Stimulated activated naive CD8-positive, alpha-beta T cell treated with anti-CD3 and anti-CD28 coated beads, Interleukin-15, Interleukin-2, amounts not matched to agents 100 ng/mL and 50 ng/mL, for 24 hours (primary cell): Measurements from ENCODE around the gene ZCCHC2.

Experiments used
- H3K27ac Mint-ChIP-seq: one replicate; pipeline ENCODE4 v1.8.0; 2021; ENCODE audit warnings: mild to moderate bottlenecking, mixed read lengths
- H3K27me3 Mint-ChIP-seq: one replicate; pipeline ENCODE4 v1.8.0; 2021; ENCODE audit warnings: mixed read lengths
- H3K36me3 Mint-ChIP-seq: one replicate; pipeline ENCODE4 v1.8.0; 2021; ENCODE audit warnings: low read depth, mixed read lengths
- H3K4me1 Mint-ChIP-seq: one replicate; pipeline ENCODE4 v1.8.0; 2021; ENCODE audit warnings: low read depth, mixed read lengths
- H3K4me3 Mint-ChIP-seq: one replicate; pipeline ENCODE4 v1.8.0; 2021; ENCODE audit warnings: mild to moderate bottlenecking, mixed read lengths
- H3K9me3 Mint-ChIP-seq: one replicate; pipeline ENCODE4 v1.8.0; 2021; ENCODE audit warnings: mixed read lengths

ZCCHC2 gene

DNA sequence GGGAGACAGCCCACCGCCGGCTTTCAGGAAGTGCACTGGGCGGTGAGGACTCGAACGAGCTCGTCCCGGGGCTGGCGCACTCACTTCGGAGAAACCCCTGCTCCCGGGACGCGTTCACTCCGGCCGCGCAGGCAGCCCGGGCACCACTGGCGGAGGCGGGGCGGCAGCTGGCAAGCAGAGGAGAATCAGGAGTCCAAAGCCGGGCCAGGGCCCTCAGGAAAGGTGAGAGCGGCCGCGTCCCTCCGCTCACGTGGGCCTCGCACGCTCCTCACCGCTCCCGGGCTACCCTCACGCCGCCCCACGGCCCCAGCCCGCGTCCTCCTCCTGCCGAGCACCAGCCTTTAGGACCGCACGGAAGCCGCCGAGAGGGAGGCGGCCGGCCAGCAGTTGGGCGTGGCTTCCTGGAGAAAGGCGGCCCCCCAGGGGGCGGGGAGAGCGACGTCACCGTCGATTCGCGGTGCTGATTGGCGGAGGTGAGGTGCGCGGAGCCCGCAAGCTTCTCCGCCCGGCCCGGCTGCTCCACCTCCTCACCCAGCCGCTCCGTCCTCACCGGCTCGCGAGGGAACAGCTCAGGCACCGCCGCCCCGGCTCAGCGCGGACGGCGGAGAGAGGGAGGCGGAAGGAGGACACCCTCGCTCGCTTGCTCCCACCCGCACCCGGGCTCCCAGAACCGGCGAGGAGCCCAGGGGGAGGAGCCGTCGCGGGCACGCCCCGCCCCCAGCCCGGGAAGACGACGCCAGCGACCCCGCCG is at the start of gene ZCCHC2:
ZCCHC2 (plus strand) TSS at position 522 of the 751 bp plus-strand sequence. CDS start 400 bp downstream, outside the sequence.
- Mint-ChIP-seq H3K4me3 (peak within 1 kb of the TSS; percentile 93), H3K36me3 (peaks cover 17% of the 10 kb centered on the region), H3K27ac (peak within 1 kb of the TSS; percentile 80), H3K4me1 (peaks cover 30% of the 10 kb centered on the region), H3K9me3 (no peaks in the 10 kb centered on the region), H3K27me3 (no peaks in the 10 kb centered on the region)

DNA sequence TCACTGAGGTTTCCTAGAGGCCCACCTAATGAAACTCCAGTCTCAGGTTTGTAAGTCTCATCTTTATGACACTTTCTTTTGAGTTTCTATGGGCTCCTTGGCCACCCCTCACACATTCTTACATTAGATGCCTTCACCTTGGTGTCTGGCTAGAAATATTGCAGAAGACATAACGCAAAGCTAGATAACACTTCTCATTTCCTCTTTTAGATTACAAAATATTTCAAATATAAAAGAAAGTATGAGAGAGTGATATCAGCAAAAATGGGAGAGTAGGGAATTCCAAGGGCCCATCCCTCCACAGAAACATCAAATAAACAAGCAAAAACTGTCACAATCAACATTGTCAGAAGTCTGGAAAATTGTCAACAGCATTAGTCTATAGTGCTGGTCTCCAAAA is 43.3 kb upstream of the ZCCHC2 start:
- Mint-ChIP-seq H3K4me3 (no peak overlapping the region), H3K36me3 (no peaks in the 10 kb centered on the region), H3K9me3 (peaks cover 31% of the 10 kb centered on the region), H3K27ac (no peak overlapping the region), H3K27me3 (peaks cover 24% of the 10 kb centered on the region), H3K4me1 (no peaks in the 10 kb centered on the region)

- Mint-ChIP-seq H3K27ac (no peak overlapping the region), H3K9me3 (peaks cover 31% of the 10 kb centered on the region), H3K4me1 (peaks cover 5% of the 10 kb centered on the region), H3K36me3 (no peaks in the 10 kb centered on the region), H3K4me3 (no peak overlapping the region), H3K27me3 (peaks cover 29% of the 10 kb centered on the region)
These were observed 41.9 kb upstream of the ZCCHC2 start for GRCh38 chr18:62480927-62481326.

- Mint-ChIP-seq H3K9me3 (peaks cover 24% of the 10 kb centered on the region), H3K4me1 (peaks cover 13% of the 10 kb centered on the region), H3K27ac (no peak overlapping the region), H3K4me3 (no peak overlapping the region), H3K27me3 (peaks cover 16% of the 10 kb centered on the region), H3K36me3 (no peaks in the 10 kb centered on the region)
These were observed 37.9 kb upstream of the ZCCHC2 start for GRCh38 chr18:62484941-62485340.

- no peaks in the 10 kb centered on the region for H3K36me3 Mint-ChIP-seq
- peaks cover 16% of the 10 kb centered on the region for H3K27me3 Mint-ChIP-seq
- no peak overlapping the region for H3K27ac Mint-ChIP-seq
- peaks cover 13% of the 10 kb centered on the region for H3K4me1 Mint-ChIP-seq
- H3K9me3 Mint-ChIP-seq, result peaks cover 16% of the 10 kb centered on the region
- H3K4me3 Mint-ChIP-seq, result no peak overlapping the region
These were observed 37.1 kb upstream of the ZCCHC2 start for GRCh38 chr18:62485684-62486083.

- H3K36me3 Mint-ChIP-seq, result no peaks in the 10 kb centered on the region
- H3K27ac Mint-ChIP-seq, result no peak overlapping the region
These were observed 36.4 kb upstream of the ZCCHC2 start for GRCh38 chr18:62486290-62486964.

GRCh38 chr18:62487161-62487560 is 35.7 kb upstream of the ZCCHC2 start:
- H3K36me3 Mint-ChIP-seq, result no peaks in the 10 kb centered on the region

More at GRCh38 chr18:62486290-62486964, 36.4 kb upstream of the ZCCHC2 start:
- Mint-ChIP-seq H3K4me3 (no peak overlapping the region), H3K27me3 (peaks cover 16% of the 10 kb centered on the region), H3K9me3 (peaks cover 10% of the 10 kb centered on the region), H3K4me1 (peaks cover 13% of the 10 kb centered on the region)

GRCh38 chr18:62490967-62491695 is 31.7 kb upstream of the ZCCHC2 start:
- no peak overlapping the region for H3K27ac Mint-ChIP-seq

More at GRCh38 chr18:62487161-62487560, 35.7 kb upstream of the ZCCHC2 start:
- Mint-ChIP-seq H3K4me3 (no peak overlapping the region), H3K4me1 (peaks cover 13% of the 10 kb centered on the region), H3K27ac (no peak overlapping the region), H3K27me3 (peaks cover 23% of the 10 kb centered on the region), H3K9me3 (peaks cover 3% of the 10 kb centered on the region)

DNA sequence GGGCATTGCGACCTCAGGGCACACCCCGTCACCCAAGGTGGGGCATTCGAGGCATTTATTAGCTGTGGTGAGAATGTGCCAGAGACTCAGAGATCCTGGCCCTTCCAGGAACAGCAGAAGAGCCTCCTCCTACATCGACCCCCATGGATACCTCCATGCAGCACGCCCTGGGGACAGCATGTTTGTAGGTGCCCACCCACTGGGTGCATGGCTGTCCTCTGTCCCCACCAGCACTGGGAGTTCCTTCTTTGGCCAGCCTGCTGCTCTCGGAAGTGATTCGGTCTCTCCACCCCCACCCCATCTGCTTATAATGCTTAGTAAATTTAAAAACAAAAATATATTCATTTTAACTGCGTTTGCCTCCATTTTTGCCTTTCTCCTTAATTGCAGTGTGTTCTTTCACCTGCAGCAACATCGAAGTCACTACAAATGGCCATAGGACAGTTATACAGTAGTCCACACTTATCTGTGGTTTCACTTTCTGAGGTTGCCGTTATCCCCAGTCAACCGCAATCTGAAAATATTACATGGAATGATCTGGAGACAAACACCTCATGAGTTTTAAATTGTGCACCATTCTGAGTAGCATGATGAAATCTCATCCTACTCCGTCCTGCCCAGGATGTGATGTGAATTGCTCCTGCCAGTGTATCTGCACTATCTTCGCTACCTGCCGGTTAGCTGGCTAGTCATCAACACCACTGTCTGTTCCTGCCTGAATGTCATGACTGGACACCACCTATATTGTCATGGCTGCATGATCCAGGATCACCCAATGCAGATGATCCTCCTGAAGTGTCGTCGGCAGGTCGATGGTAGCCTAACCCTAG is 29.6 kb upstream of the ZCCHC2 start:
- Mint-ChIP-seq H3K27me3 (peaks cover 10% of the 10 kb centered on the region), H3K4me3 (no peak overlapping the region)

More at GRCh38 chr18:62490967-62491695, 31.7 kb upstream of the ZCCHC2 start:
- Mint-ChIP-seq H3K4me3 (no peak overlapping the region), H3K27me3 (peaks cover 7% of the 10 kb centered on the region), H3K36me3 (no peaks in the 10 kb centered on the region), H3K4me1 (peaks cover 5% of the 10 kb centered on the region), H3K9me3 (no peaks in the 10 kb centered on the region)

DNA sequence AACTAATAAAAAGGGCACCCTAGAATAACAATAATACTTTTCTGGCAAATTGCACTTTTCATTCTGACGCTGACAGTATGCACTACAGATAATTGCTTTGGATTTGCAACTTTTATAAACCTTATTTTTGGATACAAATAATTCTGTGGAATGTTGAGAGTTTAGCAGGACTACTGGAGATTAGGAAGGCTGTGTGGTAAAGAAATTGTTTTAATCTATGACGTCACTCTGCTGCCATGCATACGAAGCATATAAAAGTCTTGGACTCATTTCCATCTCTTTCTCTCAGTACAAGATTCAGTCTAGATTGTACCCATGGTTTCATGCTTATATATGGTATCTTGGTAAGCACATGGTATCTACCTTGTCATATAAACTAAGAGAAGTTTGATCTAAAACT is 28.1 kb upstream of the ZCCHC2 start:
- H3K27ac Mint-ChIP-seq, result no peak overlapping the region
- no peaks in the 10 kb centered on the region for H3K36me3 Mint-ChIP-seq
- no peaks in the 10 kb centered on the region for H3K9me3 Mint-ChIP-seq
- no peak overlapping the region for H3K4me3 Mint-ChIP-seq
- H3K27me3 Mint-ChIP-seq, result peaks cover 10% of the 10 kb centered on the region
- H3K4me1 Mint-ChIP-seq, result no peaks in the 10 kb centered on the region

More for the DNA sequence above, 29.6 kb upstream of the ZCCHC2 start:
- Mint-ChIP-seq H3K9me3 (no peaks in the 10 kb centered on the region), H3K36me3 (no peaks in the 10 kb centered on the region), H3K27ac (no peak overlapping the region), H3K4me1 (no peaks in the 10 kb centered on the region)

DNA sequence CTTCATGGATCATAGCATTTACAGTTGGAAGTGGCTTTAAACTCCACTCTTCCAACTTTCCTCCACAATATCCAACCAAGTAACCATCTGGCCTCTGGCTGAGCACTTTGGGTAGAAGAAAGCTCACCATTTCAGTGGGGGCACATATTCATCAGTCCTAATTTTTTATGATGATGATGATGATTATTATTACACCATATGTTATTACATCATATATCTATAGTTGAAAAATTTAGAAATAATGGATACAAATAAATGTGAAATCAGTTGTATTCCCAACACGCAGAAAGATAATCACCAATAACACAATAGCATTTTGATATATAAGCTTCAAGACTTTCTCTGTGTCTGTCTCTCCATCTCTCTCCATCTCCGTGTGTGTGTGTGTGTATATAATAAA is 26.6 kb upstream of the ZCCHC2 start:
- Mint-ChIP-seq H3K4me3 (no peak overlapping the region), H3K27me3 (peaks cover 10% of the 10 kb centered on the region), H3K27ac (no peak overlapping the region), H3K36me3 (no peaks in the 10 kb centered on the region), H3K4me1 (no peaks in the 10 kb centered on the region), H3K9me3 (no peaks in the 10 kb centered on the region)

DNA sequence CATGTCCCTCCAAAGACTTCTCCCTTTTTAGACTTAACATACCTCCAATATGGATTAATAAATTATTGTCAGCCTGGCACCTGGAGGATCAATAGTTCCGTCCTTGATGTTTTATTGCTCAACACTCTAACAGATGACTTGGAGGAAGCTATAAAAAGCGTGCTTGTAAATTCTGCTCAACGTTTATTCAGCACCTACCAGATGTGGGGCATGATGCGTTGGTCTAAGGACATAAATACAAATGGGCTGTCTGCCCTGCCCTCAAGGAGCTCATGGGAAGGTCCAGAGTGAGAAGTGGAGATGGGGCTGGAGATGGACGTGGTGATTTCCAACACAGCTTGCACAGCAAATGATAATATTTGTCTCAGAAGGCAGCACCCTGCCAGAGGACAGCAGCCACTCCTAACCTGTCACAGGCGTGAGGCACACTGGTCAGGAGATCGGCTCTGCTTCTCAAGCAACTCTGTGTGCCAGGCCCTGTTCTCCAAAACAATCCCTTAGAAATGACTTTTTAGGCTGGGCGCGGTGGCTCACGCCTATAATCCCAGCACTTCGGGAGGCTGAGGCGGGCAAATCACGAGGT is 25.5 kb upstream of the ZCCHC2 start:
- no peaks in the 10 kb centered on the region for H3K4me1 Mint-ChIP-seq
- no peaks in the 10 kb centered on the region for H3K9me3 Mint-ChIP-seq
- H3K4me3 Mint-ChIP-seq, result no peak overlapping the region
- H3K27me3 Mint-ChIP-seq, result peaks cover 3% of the 10 kb centered on the region
- H3K36me3 Mint-ChIP-seq, result no peaks in the 10 kb centered on the region
- no peak overlapping the region for H3K27ac Mint-ChIP-seq

DNA sequence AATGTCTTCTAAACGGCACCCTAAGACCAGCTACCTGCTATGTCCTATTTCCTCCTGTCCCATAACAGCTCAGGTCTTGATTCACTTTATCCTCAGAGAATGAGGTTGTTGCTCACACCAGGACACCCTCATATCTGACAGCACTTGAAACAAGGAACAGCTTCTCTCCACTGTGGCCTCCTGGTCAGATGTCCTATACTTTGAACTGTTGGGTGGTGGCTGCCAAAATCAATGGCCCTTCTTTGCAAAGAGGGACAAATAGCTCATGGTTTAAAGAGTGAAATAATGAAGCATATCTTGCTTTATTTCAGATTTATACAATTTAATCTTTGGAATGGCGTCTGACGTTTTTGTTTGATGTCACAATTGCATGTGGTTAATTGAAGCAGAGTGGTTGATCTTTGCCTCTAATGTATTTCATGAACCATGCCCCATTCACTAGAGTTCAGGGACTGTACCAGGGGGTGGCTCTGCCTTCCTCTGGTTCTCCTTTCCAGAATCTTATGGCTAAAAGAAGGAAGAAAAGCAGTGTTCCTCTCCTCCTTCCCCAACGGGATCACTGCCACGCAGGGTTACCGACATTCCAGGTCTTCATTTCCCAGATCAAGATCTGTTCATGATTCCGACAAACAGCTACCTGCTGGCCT is 24.1 kb upstream of the ZCCHC2 start:
- H3K4me3 Mint-ChIP-seq, result no peak overlapping the region
- H3K4me1 Mint-ChIP-seq, result no peaks in the 10 kb centered on the region
- H3K36me3 Mint-ChIP-seq, result peaks cover 3% of the 10 kb centered on the region
- H3K9me3 Mint-ChIP-seq, result no peaks in the 10 kb centered on the region
- H3K27ac Mint-ChIP-seq, result no peak overlapping the region
- H3K27me3 Mint-ChIP-seq, result peaks cover 3% of the 10 kb centered on the region

GRCh38 chr18:62499263-62499650 is 23.6 kb upstream of the ZCCHC2 start:
- no peak overlapping the region for H3K27ac Mint-ChIP-seq
- no peak overlapping the region for H3K4me3 Mint-ChIP-seq
- H3K27me3 Mint-ChIP-seq, result peaks cover 3% of the 10 kb centered on the region
- peaks cover 3% of the 10 kb centered on the region for H3K36me3 Mint-ChIP-seq
- no peaks in the 10 kb centered on the region for H3K4me1 Mint-ChIP-seq
- no peaks in the 10 kb centered on the region for H3K9me3 Mint-ChIP-seq
